GM23338 (cell line): ENCODE measurements around the gene BIRC7. TPM values are rescaled to one million over a fixed set of nuclear protein-coding genes. Genes with fewer than 3 reads are reported as not detected.

Experiments used
- ATAC-seq: fragments of 200-7000 bp; cut with Tn5 transposase; 3 replicates; pipeline ENCODE4 v1.9.1; 2020
- DNase-seq: peaks from one replicate; pipeline ENCODE4 v3.0.0-alpha.2; 2015; ENCODE audit warnings: low spot score
- H2AFZ ChIP-seq: fragments of 200-600 bp; sonication (generic); 2 replicates; pipeline ENCODE4 v1.8.0; 2016; ENCODE audit warnings: antibody characterized with exemption, mild to moderate bottlenecking, moderate library complexity
- H3F3A ChIP-seq: fragments of 200-600 bp; sonication (generic); replicated peaks from 2 replicates; pipeline ENCODE4 v1.8.0; 2017; ENCODE audit warnings: antibody characterized with exemption, mixed run types, low read depth
- H3K27ac ChIP-seq: fragments of 200-600 bp; sonication (generic); 2 replicates; pipeline ENCODE4 v1.6.1; 2016; ENCODE audit warnings: low read depth
- H3K27me3 ChIP-seq: fragments of 200-600 bp; sonication (generic); 2 replicates; pipeline ENCODE4 v1.8.0; 2016; ENCODE audit warnings: mild to moderate bottlenecking, mixed run types, moderate library complexity; ENCODE audit not compliant: insufficient read depth
- H3K36me3 ChIP-seq: fragments of 200-600 bp; sonication (generic); 2 replicates; pipeline ENCODE4 v1.8.0; 2016; ENCODE audit warnings: mild to moderate bottlenecking; ENCODE audit not compliant: insufficient read depth
- H3K4me1 ChIP-seq: fragments of 200-600 bp; sonication (generic); 2 replicates; pipeline ENCODE4 v1.8.0; 2016; ENCODE audit warnings: mild to moderate bottlenecking, moderate library complexity; ENCODE audit not compliant: insufficient read depth
- H3K4me2 ChIP-seq: fragments of 200-600 bp; sonication (generic); 2 replicates; pipeline ENCODE4 v1.7.1; 2017; ENCODE audit warnings: mixed run types
- H3K4me3 ChIP-seq: fragments of 200-600 bp; sonication (generic); 2 replicates; pipeline ENCODE4 v1.6.1; 2016; ENCODE audit warnings: mixed run types
- H3K79me2 ChIP-seq: fragments of 200-600 bp; sonication (generic); replicated peaks from 2 replicates; pipeline ENCODE4 v1.8.0; 2017; ENCODE audit warnings: mild to moderate bottlenecking; ENCODE audit not compliant: insufficient read depth
- H3K9me2 ChIP-seq: fragments of 200-600 bp; sonication (generic); 2 replicates; pipeline ENCODE4 v1.8.0; 2017; ENCODE audit not compliant: insufficient read depth
- H4K20me1 ChIP-seq: fragments of 200-600 bp; sonication (generic); replicated peaks from 2 replicates; pipeline ENCODE4 v1.8.0; 2017; ENCODE audit warnings: mild to moderate bottlenecking; ENCODE audit not compliant: insufficient read depth
- H3K27ac Mint-ChIP-seq: 2 replicates; pipeline ENCODE4 v1.8.0; 2020; ENCODE audit warnings: inconsistent platforms, mild to moderate bottlenecking, moderate library complexity, mixed read lengths
- H3K27me3 Mint-ChIP-seq: 3 replicates; pipeline ENCODE4 v1.8.0; 2022; ENCODE audit warnings: low read depth, mild to moderate bottlenecking, moderate library complexity, mixed read lengths, inconsistent platforms; ENCODE audit not compliant: insufficient read depth, poor library complexity
- H3K36me3 Mint-ChIP-seq: 3 replicates; pipeline ENCODE4 v1.8.0; 2021; ENCODE audit warnings: low read depth, mild to moderate bottlenecking, inconsistent platforms, moderate library complexity, mixed read lengths
- H3K4me1 Mint-ChIP-seq: 3 replicates; pipeline ENCODE4 v1.8.0; 2020; ENCODE audit warnings: mild to moderate bottlenecking, inconsistent platforms, mixed read lengths
- H3K4me3 Mint-ChIP-seq: 3 replicates; pipeline ENCODE4 v1.8.0; 2021; ENCODE audit warnings: moderate library complexity, mild to moderate bottlenecking, inconsistent platforms, mixed read lengths
- H3K9me3 Mint-ChIP-seq: 3 replicates; pipeline ENCODE4 v1.8.0; 2020; ENCODE audit warnings: moderate library complexity, mild to moderate bottlenecking, inconsistent platforms, mixed read lengths
- CTCF ChIP-seq, 2 experiments: fragments of 200-600 bp in 1 of 2; sonication (generic) in 1 of 2; conservative IDR thresholded peaks; 2 replicates each; pipeline versions ENCODE4 v1.5.1 to v1.6.1; 2016 to 2017; ENCODE audit warnings: antibody characterized with exemption in 2 of 2, low read depth in 2 of 2, mild to moderate bottlenecking in 2 of 2, moderate library complexity in 1 of 2
- ETS1 ChIP-seq: IDR thresholded peaks from 2 replicates; pipeline ENCODE4 v1.6.1; 2016; ENCODE audit warnings: antibody characterized with exemption
- ZNF462 ChIP-seq: fragments of 250-450 bp; sonication (Bioruptor Pico); IDR thresholded peaks from 2 replicates; pipeline ENCODE4 v1.5.0; 2020; ENCODE audit warnings: mild to moderate bottlenecking, moderate library complexity
- polyA plus RNA-seq: library from polyadenylated mRNA; unstranded; fragments of >200 nt; fragmentation: Nextera tagmentation; extraction: Ambion mirVana; gene quantifications from 2 replicates; pipeline ENCODE4 v1.2.1, GENCODE V29; 2016
- total RNA-seq: library from RNA; depleted of rRNA; stranded (reverse); fragments of >200 nt; shearing (Covaris generic); gene quantifications from 2 replicates; pipeline ENCODE4 v1.2.3, GENCODE V29; 2014

BIRC7 gene
- total and polyA plus RNA-seq, 2 experiments from 2014 or later: 0.16 to 0.24 TPM

GRCh38 chr20:63270606-63271325, 35.1 kb downstream of the BIRC7 start (continued):
- TF ChIP-seq ZNF462 (CRISPR knock-in tag) (no peak), CTCF (conservative IDR thresholded peaks at IDR 0.05; ENCODE audit: low read depth in 2 of 2) (no peak)

GRCh38 chr20:63272105-63273058, 36.7 kb downstream of the BIRC7 start, which contains the start of gene ARFGAP1:
TSS of gene ARFGAP1 (plus strand) at chr20:63272813. CDS start at chr20:63275581, 2,768 bp downstream.
- peak within 1 kb of the TSS; percentile 86 for H3K4me3 Mint-ChIP-seq
- H2AFZ ChIP-seq: no peak within 1 kb of the TSS
- peak; percentile 93 for ATAC-seq
- DNase-seq: peak; percentile 97
- peak within 1 kb of the TSS; percentile 95 for H3K4me2 ChIP-seq
- H3K4me3 ChIP-seq: peak within 1 kb of the TSS; percentile 89
- H3F3A ChIP-seq: no peaks in the 10 kb centered on the region
- H3K27me3 Mint-ChIP-seq: peaks cover 17% of the 10 kb centered on the region
- H4K20me1 ChIP-seq: peaks cover 22% of the 10 kb centered on the region; the same call in 1 of the 2 replicates
- no peaks in the 10 kb centered on the region for H3K27me3 ChIP-seq
- H3K79me2 ChIP-seq: peaks cover 42% of the 10 kb centered on the region
- peaks cover 8% of the 10 kb centered on the region; the same call in 1 of the 2 replicates for H3K4me1 ChIP-seq
- H3K4me1 Mint-ChIP-seq: peaks cover 11% of the 10 kb centered on the region
- H3K9me2 ChIP-seq: no peaks in the 10 kb centered on the region
- H3K36me3 Mint-ChIP-seq: peaks cover 6% of the 10 kb centered on the region
- no peak within 1 kb of the TSS for H3K27ac ChIP-seq
- 0 out of 2 replicates have a peak, but pooled peaks cover 1% of the 10 kb centered on the region for H3K36me3 ChIP-seq
- peak within 1 kb of the TSS; percentile 88 for H3K27ac Mint-ChIP-seq
- no peaks in the 10 kb centered on the region for H3K9me3 Mint-ChIP-seq
- peak; percentile 72 for TF ChIP-seq ETS1
